Kidney capillary endothelial cell (primary cell): ENCODE data around the gene CNST.
"Not testable (repeated sequence)": the region's sequence is repeated elsewhere in the genome, so short reads cannot be mapped to it uniquely, and the experiment has no call there.

Source experiments
- DNase-seq: peaks from one replicate; pipeline ENCODE4 v3.0.0-alpha.2; 2018; ENCODE audit warnings: low spot score

Gene CNST

DNA sequence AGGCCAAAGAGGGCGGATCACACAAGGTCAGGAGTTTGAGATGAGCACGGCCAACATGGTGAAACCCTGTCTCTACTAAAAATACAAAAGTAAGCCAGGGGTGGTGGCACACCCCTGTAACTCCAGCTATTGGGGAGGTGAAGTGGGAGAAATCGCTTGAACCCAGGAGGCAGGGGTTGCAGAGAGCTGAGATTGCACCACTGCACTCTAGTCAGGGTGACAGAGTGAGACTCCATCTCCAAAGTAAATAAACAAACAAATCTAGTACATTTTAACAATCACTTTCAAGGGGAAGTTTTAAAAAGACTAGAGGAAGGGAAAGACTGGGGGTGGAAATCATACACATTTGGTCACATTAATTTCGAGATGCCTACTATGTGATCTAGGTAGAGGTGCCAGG is 6.9 kb upstream of the CNST start:
- DNase-seq = no peak

GRCh38 chr1:246560833-246561232 is 5.4 kb upstream of the CNST start:
- DNase-seq = not testable (repeated sequence)

GRCh38 chr1:246564839-246565750 is 1.2 kb upstream of the CNST start:
- no peak for DNase-seq

- peak; percentile 50 for DNase-seq
Observed at GRCh38 chr1:246565751-246566127, 517 bp upstream of the CNST start.

DNA sequence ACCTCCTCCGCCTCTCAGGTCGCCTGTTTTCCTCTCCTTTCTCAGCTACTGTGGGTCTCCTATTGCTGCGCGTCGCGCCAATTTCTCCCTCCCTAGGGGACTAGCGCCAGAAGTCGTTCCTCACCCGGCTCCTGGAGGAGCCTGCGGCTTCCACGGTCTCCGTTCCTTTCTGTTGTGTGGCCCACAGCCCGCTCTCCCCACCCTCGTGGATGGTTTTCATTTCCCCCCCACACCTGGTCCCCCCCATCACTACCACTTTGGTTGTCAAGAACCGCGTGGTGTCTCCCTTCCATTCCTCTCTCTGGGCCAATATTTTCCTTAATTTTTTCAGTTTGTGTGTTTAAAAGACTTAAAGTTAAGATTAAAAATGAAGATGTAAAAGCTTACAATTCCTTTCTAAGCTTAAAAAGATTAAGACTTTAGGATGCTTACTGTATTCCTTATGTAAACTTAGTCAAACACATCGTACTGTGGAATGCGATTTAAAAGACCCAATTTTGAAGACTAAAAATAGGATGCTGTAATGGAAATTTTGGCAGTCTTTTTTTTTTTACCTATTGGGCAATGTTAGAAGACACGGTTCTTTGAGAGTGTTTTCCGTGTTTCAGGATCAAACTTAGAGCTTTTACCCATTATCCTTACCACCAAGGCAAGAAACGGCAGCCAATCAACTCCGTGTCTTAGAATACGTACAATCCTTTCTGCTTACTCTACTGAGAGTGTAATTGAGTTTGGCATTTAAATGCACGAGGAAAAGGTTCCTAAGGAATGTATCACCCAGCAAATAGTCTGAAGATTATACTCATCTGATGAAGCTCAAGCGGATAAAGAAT is 773 bp downstream of the CNST start:
- DNase-seq = peak; percentile 49

GRCh38 chr1:246567646-246568235 is 1.5 kb downstream of the CNST start:
- no peak for DNase-seq

- peak; percentile 94 for DNase-seq
Observed at GRCh38 chr1:246569248-246570238, 3.3 kb downstream of the CNST start.

DNA sequence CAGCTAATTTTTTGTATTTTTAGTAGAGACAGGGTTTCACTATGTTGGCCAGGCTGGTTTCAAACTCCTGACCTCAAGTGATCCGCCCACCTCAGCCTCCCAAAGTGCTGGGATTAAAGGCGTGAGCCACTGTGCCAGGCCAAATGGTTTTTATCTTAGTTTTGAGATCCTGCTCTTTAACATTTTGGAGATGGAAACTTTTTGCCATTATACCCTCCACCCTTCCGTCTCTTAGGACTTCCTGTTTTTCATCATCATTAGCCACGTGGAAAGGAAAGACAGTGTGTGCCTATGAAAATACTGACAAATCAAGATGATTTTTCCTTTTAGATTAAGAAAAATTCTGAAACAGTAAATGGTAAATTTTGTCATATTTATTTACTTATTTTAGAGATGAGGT is 5.1 kb downstream of the CNST start:
- peak; percentile 37 for DNase-seq

DNA sequence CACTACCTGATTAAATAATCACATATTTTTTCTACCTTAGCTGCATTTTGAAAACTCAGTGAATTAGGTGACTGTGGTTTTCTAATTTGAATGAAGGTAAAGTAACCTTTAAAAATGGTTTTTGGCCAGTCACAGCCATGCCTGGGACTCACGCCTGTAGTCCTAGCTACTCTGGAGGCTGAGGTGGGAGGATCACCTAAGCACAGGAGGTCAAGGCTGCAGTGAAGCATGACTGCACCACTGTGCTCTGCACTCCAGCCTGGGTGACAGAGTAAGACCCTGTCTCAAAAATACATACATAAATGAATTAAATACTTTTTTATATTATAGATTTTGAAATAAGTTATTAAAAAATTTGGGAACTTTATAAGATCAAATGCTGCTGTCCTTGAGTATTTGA is 5.7 kb downstream of the CNST start:
- DNase-seq = no peak

- DNase-seq = no peak
Observed at GRCh38 chr1:246572785-246573184, 6.5 kb downstream of the CNST start.

DNA sequence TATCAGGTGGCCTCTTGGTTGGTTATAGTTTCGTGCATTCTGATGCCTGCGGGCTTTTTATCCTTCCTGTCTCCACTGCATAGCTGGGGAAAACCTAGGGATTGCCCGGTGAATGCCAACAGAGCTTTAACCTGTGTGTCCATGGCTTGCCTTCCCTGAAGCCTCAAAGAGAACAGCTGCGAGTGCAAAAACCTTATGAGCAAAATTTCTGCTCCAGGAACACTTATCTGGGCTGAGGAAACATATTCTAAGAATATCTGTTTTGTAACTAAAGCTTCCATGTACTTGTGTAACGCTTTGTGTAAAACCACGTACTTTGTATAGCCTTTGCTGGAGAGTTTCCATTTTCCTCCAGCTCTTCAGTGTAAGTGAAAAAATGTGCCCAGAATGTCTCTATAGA is 7.2 kb downstream of the CNST start:
- no peak for DNase-seq

GRCh38 chr1:246576709-246577032 is 10.4 kb downstream of the CNST start:
- DNase-seq = no peak

DNA sequence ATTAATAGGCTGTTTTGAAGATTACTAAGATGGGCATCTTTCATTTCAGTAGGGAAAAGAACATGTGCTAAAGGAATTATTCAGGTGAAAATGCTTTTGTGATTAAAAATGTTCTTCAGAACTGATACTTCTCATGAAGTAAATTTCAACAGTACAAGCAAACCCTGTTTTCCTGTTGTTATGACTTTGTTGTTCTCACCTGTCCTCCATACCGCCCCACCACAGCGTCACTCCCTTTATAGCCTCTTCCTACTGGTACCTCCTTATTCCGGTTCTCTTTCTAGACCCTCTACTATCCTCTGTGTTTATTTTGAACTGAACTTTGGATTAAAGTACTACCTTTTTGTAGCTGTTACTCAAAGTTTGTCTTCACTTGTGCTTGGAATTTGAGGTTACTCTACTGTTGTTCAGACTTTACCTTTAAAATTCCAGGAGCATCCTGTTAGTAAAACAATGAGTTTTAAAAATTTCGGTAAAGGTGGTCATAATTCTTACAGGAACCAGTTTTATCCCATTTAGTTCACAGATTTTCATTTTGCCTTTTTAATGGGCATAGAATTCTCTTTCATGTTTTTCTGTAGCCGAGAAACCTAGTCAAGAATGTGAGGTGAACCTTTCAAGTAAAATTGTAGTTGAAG is 10.9 kb downstream of the CNST start:
- DNase-seq = no peak

DNA sequence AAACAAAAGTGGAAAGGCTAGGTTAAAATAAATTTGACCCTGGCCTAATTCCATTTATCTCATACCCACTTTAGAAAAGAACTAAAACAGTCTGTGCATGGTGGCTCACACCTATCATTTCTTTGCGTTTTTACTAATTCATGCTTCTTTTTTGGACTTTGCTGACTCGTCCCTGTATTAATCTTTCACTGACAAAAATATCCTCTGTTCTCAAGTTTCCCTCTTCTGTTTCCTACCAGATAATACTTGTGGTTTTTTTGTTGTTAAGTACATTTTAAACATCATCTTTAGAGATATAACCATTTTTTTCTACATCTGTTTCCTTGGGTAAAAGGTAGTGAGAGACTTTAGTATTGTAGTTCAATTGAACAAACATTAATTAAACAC is 11.5 kb downstream of the CNST start:
- DNase-seq = no peak

DNA sequence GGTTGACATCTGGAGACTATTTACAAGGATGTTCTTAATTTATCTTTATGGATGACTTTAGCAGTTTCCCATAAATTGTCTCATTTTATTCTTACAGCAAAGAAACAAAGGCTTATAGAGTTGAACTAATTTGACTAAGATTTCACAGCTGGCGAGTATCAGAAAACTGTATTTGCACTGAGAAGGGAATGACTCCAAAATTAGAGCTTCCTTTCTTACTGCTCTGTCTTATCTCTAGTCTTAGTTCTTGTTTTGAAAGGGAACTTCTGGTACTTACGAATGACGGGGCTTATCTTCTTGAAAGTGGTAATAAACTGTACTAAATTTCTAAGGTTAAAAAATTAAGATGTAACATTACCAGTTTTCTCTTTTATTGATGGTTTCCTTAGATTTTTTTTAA is 13.6 kb downstream of the CNST start:
- DNase-seq = no peak

- DNase-seq = no peak
Observed at GRCh38 chr1:246580497-246581370, 14.5 kb downstream of the CNST start.

- DNase-seq = no peak
Observed at GRCh38 chr1:246582301-246583055, 16.2 kb downstream of the CNST start.

- DNase-seq = no peak
Observed at GRCh38 chr1:246583056-246583440, 16.8 kb downstream of the CNST start.

GRCh38 chr1:246583448-246584185 is 17.4 kb downstream of the CNST start:
- DNase-seq = no peak
